Loucy (cell line): ENCODE results near the gene CSAD.

Experiments used
- H2AFZ ChIP-seq: fragments of 200-600 bp; sonication (generic); 2 replicates; pipeline ENCODE4 v1.6.0; 2016; ENCODE audit warnings: antibody characterized with exemption, mild to moderate bottlenecking, low read length, moderate library complexity
- H3F3A ChIP-seq: fragments of 200-600 bp; 2 replicates; pipeline ENCODE4 v1.6.0; 2016; ENCODE audit warnings: antibody characterized with exemption, low read depth, mild to moderate bottlenecking
- H3K27me3 ChIP-seq: fragments of 200-600 bp; sonication (generic); 2 replicates; pipeline ENCODE4 v1.6.1; 2014; ENCODE audit warnings: low read length, mild to moderate bottlenecking; ENCODE audit not compliant: insufficient read depth, poor library complexity, severe bottlenecking
- H3K36me3 ChIP-seq: fragments of 200-600 bp; sonication (generic); 2 replicates; pipeline ENCODE4 v1.6.1; 2016; ENCODE audit warnings: low read length; ENCODE audit not compliant: insufficient read depth
- H3K4me1 ChIP-seq: fragments of 200-600 bp; sonication (generic); 2 replicates; pipeline ENCODE4 v1.5.1; 2014; ENCODE audit warnings: low read length, mild to moderate bottlenecking; ENCODE audit not compliant: insufficient read depth, poor library complexity, severe bottlenecking
- H3K4me2 ChIP-seq: fragments of 200-600 bp; sonication (generic); 2 replicates; pipeline ENCODE4 v1.6.0; 2014; ENCODE audit warnings: antibody characterized with exemption, low read length, low read depth, mild to moderate bottlenecking; ENCODE audit not compliant: poor library complexity, severe bottlenecking
- H3K4me3 ChIP-seq: fragments of 200-600 bp; sonication (generic); 2 replicates; pipeline ENCODE4 v1.5.1; 2014; ENCODE audit warnings: low read length, mild to moderate bottlenecking, mixed read lengths; ENCODE audit not compliant: poor library complexity, severe bottlenecking
- H3K79me2 ChIP-seq: fragments of 200-600 bp; sonication (generic); 2 replicates; pipeline ENCODE4 v1.6.1; 2014; ENCODE audit warnings: low read length; ENCODE audit not compliant: insufficient read depth
- H3K9ac ChIP-seq: fragments of 200-600 bp; sonication (generic); 2 replicates; pipeline ENCODE4 v1.6.0; 2014; ENCODE audit warnings: mild to moderate bottlenecking, low read depth, low read length, moderate library complexity; ENCODE audit not compliant: poor library complexity, severe bottlenecking
- H3K9me2 ChIP-seq: fragments of 200-600 bp; sonication (generic); replicated peaks from 2 replicates; pipeline ENCODE4 v1.6.1; 2016; ENCODE audit warnings: low read depth, low read length, mixed read lengths
- H3K9me3 ChIP-seq: fragments of 200-600 bp; sonication (generic); 2 replicates; pipeline ENCODE4 v1.6.1; 2014; ENCODE audit warnings: mild to moderate bottlenecking, antibody characterized with exemption, low read length, low read depth; ENCODE audit not compliant: insufficient read depth
- H4K20me1 ChIP-seq: fragments of 200-600 bp; sonication (generic); 2 replicates; pipeline ENCODE4 v1.6.0; 2014; ENCODE audit warnings: antibody characterized with exemption, low read length, mild to moderate bottlenecking; ENCODE audit not compliant: insufficient read depth, poor library complexity, severe bottlenecking
- EZH2phosphoT487 ChIP-seq: fragments of 200-600 bp; IDR thresholded peaks from 2 replicates; pipeline ENCODE4 v1.6.1; 2018; ENCODE audit warnings: antibody characterized with exemption, mild to moderate bottlenecking, moderate library complexity, borderline replicate concordance
- TF ChIP-seq, protein P1 (sequence below): fragments of 200-600 bp; sonication (generic); conservative IDR thresholded peaks from 2 replicates; pipeline ENCODE4 v1.5.1; 2014; ENCODE audit warnings: mild to moderate bottlenecking, antibody characterized with exemption, low read length

CSAD gene

DNA sequence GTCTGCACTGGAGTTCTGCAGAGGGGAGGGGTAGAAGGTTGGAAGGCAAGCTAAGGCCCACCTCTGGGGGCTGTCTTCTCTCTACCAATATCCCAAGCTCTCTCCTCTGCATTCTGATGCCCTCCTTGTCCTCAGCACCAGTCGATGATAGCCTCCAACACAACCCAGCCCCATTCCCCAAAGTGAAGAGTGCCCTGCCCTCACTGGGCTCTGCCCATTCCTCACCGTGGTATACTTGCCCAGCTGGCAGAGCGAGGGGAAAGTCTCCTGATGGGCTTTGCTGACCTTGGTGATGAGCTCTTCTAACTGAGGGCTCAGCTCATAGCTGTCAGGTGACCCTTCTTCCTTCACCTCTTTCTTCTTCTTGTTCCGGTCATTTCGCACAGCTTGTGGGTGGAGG, 33.5 kb upstream of the CSAD start:
- Histone ChIP-seq H3K4me1 (peaks cover 15% of the 10 kb centered on the region), H3K4me2 (no peak overlapping the region), H2AFZ (no peak overlapping the region), H3K36me3 (no peaks in the 10 kb centered on the region), H3K27me3 (no peaks in the 10 kb centered on the region), H3K9me3 (no peaks in the 10 kb centered on the region), H3K79me2 (no peaks in the 10 kb centered on the region), H3K9me2 (no peaks in the 10 kb centered on the region), H3K4me3 (no peak overlapping the region), H3F3A (no peaks in the 10 kb centered on the region), H4K20me1 (no peaks in the 10 kb centered on the region), H3K9ac (no peak overlapping the region)
- TF ChIP-seq, protein P1, sequence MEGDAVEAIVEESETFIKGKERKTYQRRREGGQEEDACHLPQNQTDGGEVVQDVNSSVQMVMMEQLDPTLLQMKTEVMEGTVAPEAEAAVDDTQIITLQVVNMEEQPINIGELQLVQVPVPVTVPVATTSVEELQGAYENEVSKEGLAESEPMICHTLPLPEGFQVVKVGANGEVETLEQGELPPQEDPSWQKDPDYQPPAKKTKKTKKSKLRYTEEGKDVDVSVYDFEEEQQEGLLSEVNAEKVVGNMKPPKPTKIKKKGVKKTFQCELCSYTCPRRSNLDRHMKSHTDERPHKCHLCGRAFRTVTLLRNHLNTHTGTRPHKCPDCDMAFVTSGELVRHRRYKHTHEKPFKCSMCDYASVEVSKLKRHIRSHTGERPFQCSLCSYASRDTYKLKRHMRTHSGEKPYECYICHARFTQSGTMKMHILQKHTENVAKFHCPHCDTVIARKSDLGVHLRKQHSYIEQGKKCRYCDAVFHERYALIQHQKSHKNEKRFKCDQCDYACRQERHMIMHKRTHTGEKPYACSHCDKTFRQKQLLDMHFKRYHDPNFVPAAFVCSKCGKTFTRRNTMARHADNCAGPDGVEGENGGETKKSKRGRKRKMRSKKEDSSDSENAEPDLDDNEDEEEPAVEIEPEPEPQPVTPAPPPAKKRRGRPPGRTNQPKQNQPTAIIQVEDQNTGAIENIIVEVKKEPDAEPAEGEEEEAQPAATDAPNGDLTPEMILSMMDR = no peak
- TF ChIP-seq EZH2phosphoT487 = no peak

DNA sequence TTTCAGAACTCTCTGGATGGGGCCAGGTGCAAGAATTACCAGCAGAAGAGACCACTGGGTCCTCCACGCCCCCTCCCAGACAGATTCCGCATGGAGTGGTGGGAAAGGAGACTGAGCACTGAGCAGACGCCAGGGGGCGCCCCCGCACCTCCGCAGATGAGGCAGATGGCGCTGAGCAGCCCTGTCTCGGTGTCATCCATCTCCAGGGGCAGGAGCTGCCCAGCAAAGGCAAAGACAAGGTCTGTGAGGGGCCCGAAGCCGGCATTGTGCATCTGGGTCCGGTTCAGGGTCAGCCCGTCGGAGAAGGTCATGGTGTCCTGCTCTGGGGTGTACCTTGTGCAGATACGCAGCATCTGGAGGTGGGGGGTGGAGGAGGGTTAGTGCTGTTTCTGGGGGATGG, 32.6 kb upstream of the CSAD start:
- Histone ChIP-seq H3F3A (no peaks in the 10 kb centered on the region), H3K27me3 (no peaks in the 10 kb centered on the region), H3K9ac (no peak overlapping the region), H3K9me2 (no peaks in the 10 kb centered on the region), H3K4me2 (no peak overlapping the region), H4K20me1 (no peaks in the 10 kb centered on the region), H3K9me3 (no peaks in the 10 kb centered on the region), H3K36me3 (no peaks in the 10 kb centered on the region), H2AFZ (peak overlapping the region; percentile 51; the same call in 1 of the 2 replicates), H3K4me1 (peaks cover 23% of the 10 kb centered on the region), H3K4me3 (no peak overlapping the region), H3K79me2 (no peaks in the 10 kb centered on the region)
- TF ChIP-seq, protein P1 = peak; percentile 91
- no peak for TF ChIP-seq EZH2phosphoT487

DNA sequence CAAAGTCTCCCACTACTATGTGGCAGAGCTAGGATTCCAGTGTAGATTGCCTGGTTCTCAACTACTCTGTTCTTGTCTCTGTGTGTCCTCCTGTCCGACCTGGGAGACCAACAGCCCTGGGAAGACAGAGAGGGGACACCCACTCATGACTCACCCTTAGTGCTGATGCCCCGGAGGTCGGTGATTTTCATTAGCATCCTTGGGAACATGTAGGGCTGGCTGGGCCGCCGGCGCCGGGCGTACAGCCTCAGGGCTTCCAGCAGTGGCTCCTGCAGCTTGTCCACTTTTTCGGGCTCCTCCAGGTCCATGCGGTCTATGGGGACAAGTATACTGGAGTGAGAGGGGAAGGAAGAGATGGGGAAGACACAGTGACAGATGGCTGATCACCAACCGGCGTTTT, 32.2 kb upstream of the CSAD start:
- H2AFZ ChIP-seq = no peak overlapping the region

More for the DNA sequence above, 32.2 kb upstream of the CSAD start:
- H4K20me1 ChIP-seq = no peaks in the 10 kb centered on the region
- no peaks in the 10 kb centered on the region for H3K79me2 ChIP-seq
- TF ChIP-seq, protein P1 = no peak
- H3K4me1 ChIP-seq = peaks cover 27% of the 10 kb centered on the region
- H3K36me3 ChIP-seq = no peaks in the 10 kb centered on the region
- H3K9ac ChIP-seq = no peak overlapping the region
- no peak overlapping the region for H3K4me3 ChIP-seq
- H3K27me3 ChIP-seq = no peaks in the 10 kb centered on the region
- H3K4me2 ChIP-seq = no peak overlapping the region
- no peaks in the 10 kb centered on the region for H3F3A ChIP-seq
- H3K9me3 ChIP-seq = no peaks in the 10 kb centered on the region
- H3K9me2 ChIP-seq = no peaks in the 10 kb centered on the region
